Measurements from ENCODE around the gene NAA40. TPM values are rescaled to one million over a fixed set of nuclear protein-coding genes. Genes with fewer than 3 reads are reported as not detected.

The NAA40 gene
- total RNA-seq, 2 experiments from 2014 or later, result 30.4 to 33.6 TPM

- peak; percentile 92 for DNase-seq
- Mint-ChIP-seq H3K27ac (peak within 1 kb of the TSS; percentile 97), H3K4me1 (peaks cover 41% of the 10 kb centered on the region), H3K4me3 (peak within 1 kb of the TSS; percentile 95), H3K9me3 (no peaks in the 10 kb centered on the region), H3K27me3 (no peaks in the 10 kb centered on the region), H3K36me3 (ENCODE audit: low read depth) (peaks cover 21% of the 10 kb centered on the region)
- CTCF ChIA-PET, result interaction anchor here (0.9 to 2.3 kb wide), 2 partner anchors 14 to 18 kb away, joined by 3 to 15 read pairs; no protein-coding TSS in a partner anchor
- POLR2A ChIA-PET, result interaction anchor here (0.6 kb wide), 1 partner anchor 9 kb away, joined by 4 read pairs; no protein-coding TSS in a partner anchor
Observed at GRCh38 chr11:63986156-63986931, 47.5 kb downstream of the NAA40 start, which contains the start of gene OTUB1. Gene OTUB1 (plus strand): TSS chr11:63986438. CDS start chr11:63986457, 19 bp downstream.

GRCh38 chr11:63986932-63987513 is 48.2 kb downstream of the NAA40 start:
- ChIA-PET CTCF (interaction anchor here (2.3 kb wide), 1 partner anchor 13 kb away, joined by 15 read pairs; no protein-coding TSS in a partner anchor), POLR2A (no interaction called here)
- Mint-ChIP-seq H3K27me3 (no peaks in the 10 kb centered on the region), H3K36me3 (ENCODE audit: low read depth) (peaks cover 26% of the 10 kb centered on the region), H3K4me3 (peak overlapping the region; percentile 75), H3K27ac (peak overlapping the region; percentile 82), H3K9me3 (no peaks in the 10 kb centered on the region), H3K4me1 (peaks cover 42% of the 10 kb centered on the region)
- no peak for DNase-seq

GRCh38 chr11:63991558-63991957 is 52.8 kb downstream of the NAA40 start:
- Mint-ChIP-seq H3K27ac (peak overlapping the region; percentile 4), H3K36me3 (ENCODE audit: low read depth) (peaks cover 31% of the 10 kb centered on the region), H3K4me3 (no peak overlapping the region), H3K9me3 (no peaks in the 10 kb centered on the region), H3K27me3 (no peaks in the 10 kb centered on the region), H3K4me1 (peaks cover 40% of the 10 kb centered on the region)
- ChIA-PET POLR2A (no interaction called here), CTCF (interaction anchor here (1.4 to 1.9 kb wide), 2 partner anchors 9 to 156 kb away, joined by 4 to 21 read pairs; no protein-coding TSS in a partner anchor)
- no peak for DNase-seq

- H3K27me3 Mint-ChIP-seq, result no peaks in the 10 kb centered on the region
- no peak overlapping the region for H3K27ac Mint-ChIP-seq
- POLR2A ChIA-PET, result no interaction called here
- CTCF ChIA-PET, result no interaction called here
- no peak overlapping the region for H3K4me3 Mint-ChIP-seq
- no peaks in the 10 kb centered on the region for H3K9me3 Mint-ChIP-seq
- peaks cover 41% of the 10 kb centered on the region for H3K36me3 Mint-ChIP-seq (ENCODE audit: low read depth)
- peaks cover 30% of the 10 kb centered on the region for H3K4me1 Mint-ChIP-seq
- no peak for DNase-seq
Observed at GRCh38 chr11:63993100-63993499, 54.3 kb downstream of the NAA40 start.

GRCh38 chr11:63993993-63994392 is 55.2 kb downstream of the NAA40 start:
- no peak overlapping the region for H3K27ac Mint-ChIP-seq
- CTCF ChIA-PET, result interaction anchor here (0.5 kb wide), 2 partner anchors 203 to 253 kb away, joined by 3 read pairs; no protein-coding TSS in a partner anchor
- POLR2A ChIA-PET, result no interaction called here
- no peak for DNase-seq
- H3K4me1 Mint-ChIP-seq, result peaks cover 28% of the 10 kb centered on the region
- no peaks in the 10 kb centered on the region for H3K9me3 Mint-ChIP-seq
- H3K36me3 Mint-ChIP-seq (ENCODE audit: low read depth), result peaks cover 38% of the 10 kb centered on the region
- H3K27me3 Mint-ChIP-seq, result no peaks in the 10 kb centered on the region
- no peak overlapping the region for H3K4me3 Mint-ChIP-seq

- no peak overlapping the region for H3K27ac Mint-ChIP-seq
- ChIA-PET POLR2A (no interaction called here), CTCF (no interaction called here)
- H3K27me3 Mint-ChIP-seq, result no peaks in the 10 kb centered on the region
- H3K36me3 Mint-ChIP-seq (ENCODE audit: low read depth), result peaks cover 29% of the 10 kb centered on the region
- peaks cover 28% of the 10 kb centered on the region for H3K4me1 Mint-ChIP-seq
- DNase-seq, result no peak
- H3K4me3 Mint-ChIP-seq, result no peak overlapping the region
- H3K9me3 Mint-ChIP-seq, result no peaks in the 10 kb centered on the region
Observed at GRCh38 chr11:63996512-63996911, 57.7 kb downstream of the NAA40 start.

- peaks cover 2% of the 10 kb centered on the region for H3K27me3 Mint-ChIP-seq
- no peak overlapping the region for H3K4me3 Mint-ChIP-seq
- CTCF ChIA-PET, result interaction anchor here (1.0 to 1.7 kb wide), 2 partner anchors 151 to 155 kb away, joined by 3 read pairs; no protein-coding TSS in a partner anchor
- no peak overlapping the region for H3K27ac Mint-ChIP-seq
- peaks cover 26% of the 10 kb centered on the region for H3K36me3 Mint-ChIP-seq (ENCODE audit: low read depth)
- H3K4me1 Mint-ChIP-seq, result peaks cover 23% of the 10 kb centered on the region
- DNase-seq, result no peak
- no peaks in the 10 kb centered on the region for H3K9me3 Mint-ChIP-seq
- POLR2A ChIA-PET, result no interaction called here
Observed at GRCh38 chr11:63997104-63997700, 58.4 kb downstream of the NAA40 start.

- ChIA-PET POLR2A (no interaction called here), CTCF (interaction anchor here (1.0 to 1.7 kb wide), 3 partner anchors 8 to 154 kb away, joined by 3 to 5 read pairs (median 3); no protein-coding TSS in a partner anchor)
- H3K27ac Mint-ChIP-seq, result no peak overlapping the region
- DNase-seq, result no peak
- H3K4me3 Mint-ChIP-seq, result no peak overlapping the region
- H3K4me1 Mint-ChIP-seq, result peaks cover 22% of the 10 kb centered on the region
- peaks cover 25% of the 10 kb centered on the region for H3K36me3 Mint-ChIP-seq (ENCODE audit: low read depth)
- H3K27me3 Mint-ChIP-seq, result peaks cover 2% of the 10 kb centered on the region
- H3K9me3 Mint-ChIP-seq, result no peaks in the 10 kb centered on the region
Observed at GRCh38 chr11:63997801-63998337, 59.1 kb downstream of the NAA40 start.

GRCh38 chr11:63998558-63999348 is 60.0 kb downstream of the NAA40 start:
- ChIA-PET POLR2A (no interaction called here), CTCF (interaction anchor here (1.0 to 4.0 kb wide), 7 partner anchors 8 to 153 kb away, joined by 3 to 21 read pairs (median 5); no protein-coding TSS in a partner anchor)
- no peak for DNase-seq
- Mint-ChIP-seq H3K36me3 (ENCODE audit: low read depth) (peaks cover 22% of the 10 kb centered on the region), H3K27ac (no peak overlapping the region), H3K27me3 (peaks cover 4% of the 10 kb centered on the region), H3K9me3 (no peaks in the 10 kb centered on the region), H3K4me3 (no peak overlapping the region), H3K4me1 (peaks cover 15% of the 10 kb centered on the region)

- H3K27me3 Mint-ChIP-seq, result peaks cover 4% of the 10 kb centered on the region
- H3K36me3 Mint-ChIP-seq (ENCODE audit: low read depth), result peaks cover 20% of the 10 kb centered on the region
- H3K9me3 Mint-ChIP-seq, result no peaks in the 10 kb centered on the region
- ChIA-PET CTCF (interaction anchor here (0.6 to 4.0 kb wide), 13 partner anchors 9 to 161 kb away, joined by 3 to 21 read pairs (median 10); partner anchors contain the start of gene COX8A), POLR2A (interaction anchor here (0.6 kb wide), 1 partner anchor 147 kb away, joined by 5 read pairs; no protein-coding TSS in a partner anchor)
- DNase-seq, result peak; percentile 52
- peaks cover 13% of the 10 kb centered on the region for H3K4me1 Mint-ChIP-seq
- H3K27ac Mint-ChIP-seq, result no peak overlapping the region
- H3K4me3 Mint-ChIP-seq, result no peak overlapping the region
Observed at GRCh38 chr11:63999349-64000025, 60.7 kb downstream of the NAA40 start.

- no peak overlapping the region for H3K4me3 Mint-ChIP-seq
- H3K36me3 Mint-ChIP-seq (ENCODE audit: low read depth), result peaks cover 16% of the 10 kb centered on the region
- peak; percentile 72 for DNase-seq
- POLR2A ChIA-PET, result interaction anchor here (0.6 kb wide), 1 partner anchor 147 kb away, joined by 5 read pairs; no protein-coding TSS in a partner anchor
- H3K27ac Mint-ChIP-seq, result no peak overlapping the region
- H3K9me3 Mint-ChIP-seq, result no peaks in the 10 kb centered on the region
- H3K27me3 Mint-ChIP-seq, result peaks cover 4% of the 10 kb centered on the region
- H3K4me1 Mint-ChIP-seq, result peaks cover 13% of the 10 kb centered on the region
- CTCF ChIA-PET, result interaction anchor here (0.6 to 4.0 kb wide), 25 partner anchors 9 to 674 kb away, joined by 3 to 21 read pairs (median 4); partner anchors contain the start of genes COX8A and PRDX5
Observed at GRCh38 chr11:64000026-64000739, 61.4 kb downstream of the NAA40 start.
